HEK293 (cell line): ENCODE measurements around the gene TMEM238L.

Experiments
- CTCF ChIA-PET: fragments of 350-600 bp; formaldehyde crosslinking; extraction: SDS; loops from one replicate; lab custom pipeline; 2021; ENCODE audit warnings: antibody characterized with exemption; lab: Yijun Ruan, JAX
- POLR2A ChIA-PET: fragments of 300-600 bp; formaldehyde crosslinking; extraction: SDS; loops from one replicate; lab custom pipeline; 2020; ENCODE audit warnings: antibody characterized with exemption, inconsistent platforms; lab: Yijun Ruan, JAX
- H3K27ac ChIP-seq: fragments of 200-500 bp; sonication (Bioruptor generic); 2 replicates; pipeline ENCODE4 v1.5.1; 2014; ENCODE audit warnings: low read depth, low read length, control low read depth, inconsistent platforms; ENCODE audit errors: extremely low read depth
- H3K36me3 ChIP-seq, 2 experiments: fragments of 200-500 bp in 1 of 2; sonication (Bioruptor generic) in 1 of 2; 1 replicate in 1 of 2; 2 replicates in 1 of 2; pipeline ENCODE4 v1.5.1; 2014 to 2017; ENCODE audit warnings: inconsistent platforms in 2 of 2, low read length in 2 of 2; ENCODE audit not compliant: control insufficient read depth in 2 of 2, insufficient read depth in 1 of 2
- H3K4me1 ChIP-seq: fragments of 200-500 bp; sonication (Bioruptor generic); 2 replicates; pipeline ENCODE4 v1.5.1; 2014; ENCODE audit warnings: mild to moderate bottlenecking, low read length, inconsistent platforms; ENCODE audit not compliant: control insufficient read depth, insufficient read depth
- H3K4me3 ChIP-seq: 2 replicates; pipeline ENCODE4 v1.5.1; 2011; ENCODE audit warnings: low read depth, mild to moderate bottlenecking, control low read depth, low read length, moderate library complexity
- H3K9me3 ChIP-seq: fragments of 200-500 bp; sonication (Bioruptor generic); 2 replicates; pipeline ENCODE4 v1.5.1; 2014; ENCODE audit warnings: low read depth, low read length, inconsistent platforms; ENCODE audit not compliant: control insufficient read depth, insufficient read depth
- GLIS1 ChIP-seq: fragments of 450-650 bp; formaldehyde crosslinking; IDR thresholded peaks from 2 replicates; pipeline ENCODE4 v1.5.1; 2016; ENCODE audit warnings: missing biosample characterization, missing genetic modification characterization
- KLF17 ChIP-seq: fragments of 450-650 bp; formaldehyde crosslinking; IDR thresholded peaks from 2 replicates; pipeline ENCODE4 v1.5.1; 2016; ENCODE audit warnings: missing biosample characterization, missing genetic modification characterization
- MYNN ChIP-seq: fragments of 450-650 bp; formaldehyde crosslinking; IDR thresholded peaks from 2 replicates; pipeline ENCODE4 v1.5.1; 2016; ENCODE audit warnings: missing biosample characterization, missing genetic modification characterization, borderline replicate concordance
- OSR2 ChIP-seq: fragments of 450-650 bp; formaldehyde crosslinking; IDR thresholded peaks from 2 replicates; pipeline ENCODE4 v1.5.1; 2016; ENCODE audit warnings: missing biosample characterization, missing genetic modification characterization
- SCRT1 ChIP-seq: fragments of 450-650 bp; formaldehyde crosslinking; IDR thresholded peaks from 2 replicates; pipeline ENCODE4 v1.5.1; 2016; ENCODE audit warnings: missing biosample characterization, missing genetic modification characterization, borderline replicate concordance
- ZFHX2 ChIP-seq: fragments of 450-650 bp; formaldehyde crosslinking; conservative IDR thresholded peaks from 2 replicates; pipeline ENCODE4 v1.5.1; 2016; ENCODE audit warnings: missing biosample characterization, missing genetic modification characterization
- ZFP69B ChIP-seq: fragments of 450-650 bp; formaldehyde crosslinking; IDR thresholded peaks from 2 replicates; pipeline ENCODE4 v1.5.1; 2016; ENCODE audit warnings: missing biosample characterization, missing genetic modification characterization
- ZNF335 ChIP-seq: fragments of 450-650 bp; formaldehyde crosslinking; conservative IDR thresholded peaks from 2 replicates; pipeline ENCODE4 v1.5.1; 2016; ENCODE audit warnings: missing biosample characterization, missing genetic modification characterization
- ZNF37A ChIP-seq: fragments of 450-650 bp; IDR thresholded peaks from 2 replicates; pipeline ENCODE4 v1.5.1; 2018; ENCODE audit warnings: missing biosample characterization, missing genetic modification characterization
- ZNF394 ChIP-seq: fragments of 450-650 bp; formaldehyde crosslinking; IDR thresholded peaks from 2 replicates; pipeline ENCODE4 v1.5.1; 2016; ENCODE audit warnings: missing biosample characterization, missing genetic modification characterization, mild to moderate bottlenecking, moderate library complexity, borderline replicate concordance
- ZNF530 ChIP-seq: fragments of 450-650 bp; formaldehyde crosslinking; IDR thresholded peaks from 2 replicates; pipeline ENCODE4 v1.5.1; 2016; ENCODE audit warnings: low read depth, missing biosample characterization, missing genetic modification characterization
- ZNF596 ChIP-seq: fragments of 450-650 bp; IDR thresholded peaks from 2 replicates; pipeline ENCODE4 v1.5.0; 2018; ENCODE audit warnings: missing biosample characterization, mild to moderate bottlenecking, missing genetic modification characterization, moderate library complexity
- ZNF610 ChIP-seq: fragments of 450-650 bp; formaldehyde crosslinking; IDR thresholded peaks from 2 replicates; pipeline ENCODE4 v1.5.1; 2016; ENCODE audit warnings: missing biosample characterization, missing genetic modification characterization, borderline replicate concordance
- ZNF626 ChIP-seq: fragments of 450-650 bp; sonication (Bioruptor Pico); formaldehyde crosslinking; IDR thresholded peaks from 2 replicates; pipeline ENCODE4 v1.5.1; 2018; ENCODE audit warnings: missing biosample characterization, missing genetic modification characterization, inconsistent platforms
- ZNF654 ChIP-seq: fragments of 450-650 bp; formaldehyde crosslinking; IDR thresholded peaks from 2 replicates; pipeline ENCODE4 v1.5.1; 2016; ENCODE audit warnings: low read depth, missing biosample characterization, missing genetic modification characterization
- ZNF677 ChIP-seq: fragments of 450-650 bp; IDR thresholded peaks from 2 replicates; pipeline ENCODE4 v1.5.0; 2018; ENCODE audit warnings: missing biosample characterization, mild to moderate bottlenecking, missing genetic modification characterization, moderate library complexity
- ZNF776 ChIP-seq: fragments of 450-650 bp; formaldehyde crosslinking; IDR thresholded peaks from 2 replicates; pipeline ENCODE4 v1.5.0; 2017; ENCODE audit warnings: missing biosample characterization, missing genetic modification characterization, borderline replicate concordance
- ZNF830 ChIP-seq: fragments of 450-650 bp; IDR thresholded peaks from 2 replicates; pipeline ENCODE4 v1.5.0; 2018; ENCODE audit warnings: missing biosample characterization, missing genetic modification characterization, low read depth, mild to moderate bottlenecking, moderate library complexity
- TF ChIP-seq, protein P1 (sequence below): fragments of 450-650 bp; formaldehyde crosslinking; IDR thresholded peaks from 2 replicates; pipeline ENCODE4 v1.5.1; 2016; ENCODE audit warnings: missing biosample characterization, missing genetic modification characterization

Gene TMEM238L

DNA sequence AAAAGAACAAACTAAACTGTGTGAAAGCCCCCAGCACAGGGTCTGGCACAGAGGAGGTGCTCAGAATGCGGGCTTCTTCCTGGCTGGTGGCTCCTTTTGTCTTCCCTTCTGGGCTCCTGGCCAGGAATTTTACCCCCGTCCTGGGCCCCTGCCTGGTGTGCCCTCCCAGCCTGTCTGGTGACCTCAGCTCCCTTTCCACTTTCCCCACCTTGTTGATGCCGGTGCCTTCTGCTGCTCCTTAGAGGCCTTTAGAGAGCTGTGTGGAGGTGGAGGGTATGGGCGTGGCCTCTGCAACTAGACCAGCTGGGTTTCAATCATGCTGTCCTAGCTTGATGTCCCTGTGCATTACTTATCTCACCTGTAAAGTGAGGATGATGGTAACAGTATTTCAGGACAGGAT is 17.2 kb upstream of the TMEM238L start (continued):
- 0 out of 2 replicates have a peak, but pooled peaks have one; percentile 17 for TF ChIP-seq KLF17 (tag by site-specific recombination)
- no peak for TF ChIP-seq ZNF776 (tag by site-specific recombination)
- TF ChIP-seq GLIS1 (tag by site-specific recombination), result peak; percentile 70
- no peak for TF ChIP-seq ZNF394 (tag by site-specific recombination)
- peak; percentile 55; the same call in 1 of the 2 replicates for TF ChIP-seq ZNF335 (tag by site-specific recombination)
- TF ChIP-seq ZNF626 (tag by site-specific recombination), result no peak
- no peak for TF ChIP-seq ZNF37A (tag by site-specific recombination)

DNA sequence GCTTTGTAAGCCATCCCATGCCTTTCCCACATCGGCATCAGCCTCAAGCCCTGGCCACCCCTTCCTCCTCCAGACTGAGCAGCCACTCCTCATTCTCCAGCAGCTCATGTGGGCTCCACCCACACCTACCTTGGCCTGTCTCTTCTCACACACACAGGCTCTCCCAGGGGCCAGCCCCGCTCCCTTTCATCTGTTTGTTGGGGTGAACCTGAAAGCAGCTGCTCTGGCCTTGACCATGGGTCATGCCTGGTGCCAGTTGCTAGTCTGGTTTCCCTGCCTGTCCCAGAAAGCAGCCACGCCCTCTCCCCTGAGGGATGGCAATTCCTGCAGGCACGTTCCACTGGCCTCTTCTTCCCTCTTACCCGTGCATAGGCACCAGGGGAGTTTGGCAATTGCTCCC is 11.4 kb upstream of the TMEM238L start:
- no peaks in the 10 kb centered on the region for H3K4me1 ChIP-seq
- H3K4me3 ChIP-seq, result no peak overlapping the region
- no peaks in the 10 kb centered on the region for H3K9me3 ChIP-seq
- no peaks in the 10 kb centered on the region for H3K36me3 ChIP-seq
- POLR2A ChIA-PET, result interaction anchor here (0.6 kb wide), 1 partner anchor 806 kb away, joined by 11 read pairs; no protein-coding TSS in a partner anchor
- no peak overlapping the region for H3K27ac ChIP-seq
- TF ChIP-seq ZFHX2 (0 out of 2 replicates have a peak, but pooled peaks have one; percentile 14), ZNF596 (tag by site-specific recombination) (no peak)
- TF ChIP-seq, all 188 proteins: peak for 1
- CTCF ChIA-PET, result interaction anchor here (1.0 kb wide), 1 partner anchor 60 kb away, joined by 4 read pairs; no protein-coding TSS in a partner anchor

DNA sequence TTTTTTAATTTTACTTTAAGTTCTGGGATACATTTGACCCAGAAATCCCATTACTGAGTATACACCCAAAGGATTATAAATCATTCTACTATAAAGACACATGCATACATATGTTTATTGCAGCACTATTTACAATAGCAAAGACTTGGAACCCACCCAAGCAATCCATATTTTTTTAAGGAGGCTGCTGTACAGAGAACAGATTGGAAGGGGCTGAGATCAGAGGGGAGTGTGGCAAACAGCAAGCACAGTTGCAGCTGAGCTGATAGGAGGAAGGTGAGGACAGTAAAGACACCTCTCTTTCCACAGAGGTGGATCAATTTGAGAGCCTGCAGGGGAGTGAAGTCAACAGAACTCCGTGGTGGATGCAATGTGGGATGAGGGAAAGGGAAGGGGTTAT is 10.2 kb upstream of the TMEM238L start:
- no peak overlapping the region for H3K4me3 ChIP-seq
- no peaks in the 10 kb centered on the region for H3K9me3 ChIP-seq
- TF ChIP-seq SCRT1 (tag by site-specific recombination) (no peak), MYNN (no peak), ZNF830 (no peak), ZNF530 (tag by site-specific recombination) (no peak)
- no peaks in the 10 kb centered on the region for H3K4me1 ChIP-seq
- no peak overlapping the region for H3K27ac ChIP-seq
- CTCF ChIA-PET, result interaction anchor here (0.5 to 0.6 kb wide), 2 partner anchors 31 to 1567 kb away, joined by 3 read pairs; no protein-coding TSS in a partner anchor
- no peaks in the 10 kb centered on the region for H3K36me3 ChIP-seq
- POLR2A ChIA-PET, result no interaction called here

DNA sequence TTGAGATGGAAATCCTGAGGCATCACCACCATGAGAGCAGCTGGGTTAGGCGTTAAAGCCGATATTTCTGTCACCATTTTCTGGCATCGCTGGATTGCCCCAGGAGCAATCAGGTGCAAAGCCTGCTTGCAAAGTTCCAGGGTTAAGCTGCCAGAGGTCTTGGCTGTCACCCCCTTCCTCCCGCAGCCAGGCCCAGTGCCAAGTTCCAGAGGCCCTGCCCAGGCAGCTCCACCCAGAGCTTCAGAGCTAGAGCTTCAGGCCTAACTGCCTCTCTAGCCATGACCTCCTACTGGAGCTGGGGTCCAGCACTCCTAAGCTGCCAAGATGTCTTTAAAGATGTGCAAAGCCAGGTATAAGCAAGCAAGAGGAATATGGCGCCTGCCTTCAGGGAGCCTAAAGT is 8.8 kb upstream of the TMEM238L start:
- H3K4me3 ChIP-seq, result no peak overlapping the region
- POLR2A ChIA-PET, result no interaction called here
- TF ChIP-seq ZNF654 (tag by site-specific recombination) (no peak), OSR2 (no peak), ZNF610 (tag by site-specific recombination) (no peak), ZNF677 (tag by site-specific recombination) (no peak)
- no peaks in the 10 kb centered on the region for H3K4me1 ChIP-seq
- CTCF ChIA-PET, result interaction anchor here (0.6 kb wide), 1 partner anchor 1575 kb away, joined by 4 read pairs; no protein-coding TSS in a partner anchor
- no peak overlapping the region for H3K27ac ChIP-seq
- no peaks in the 10 kb centered on the region for H3K36me3 ChIP-seq
- no peaks in the 10 kb centered on the region for H3K9me3 ChIP-seq

- no peak overlapping the region for H3K4me3 ChIP-seq
- H3K36me3 ChIP-seq, result no peaks in the 10 kb centered on the region
- no peaks in the 10 kb centered on the region for H3K9me3 ChIP-seq
- CTCF ChIA-PET, result no interaction called here
- H3K4me1 ChIP-seq, result no peaks in the 10 kb centered on the region
- TF ChIP-seq, protein P1, sequence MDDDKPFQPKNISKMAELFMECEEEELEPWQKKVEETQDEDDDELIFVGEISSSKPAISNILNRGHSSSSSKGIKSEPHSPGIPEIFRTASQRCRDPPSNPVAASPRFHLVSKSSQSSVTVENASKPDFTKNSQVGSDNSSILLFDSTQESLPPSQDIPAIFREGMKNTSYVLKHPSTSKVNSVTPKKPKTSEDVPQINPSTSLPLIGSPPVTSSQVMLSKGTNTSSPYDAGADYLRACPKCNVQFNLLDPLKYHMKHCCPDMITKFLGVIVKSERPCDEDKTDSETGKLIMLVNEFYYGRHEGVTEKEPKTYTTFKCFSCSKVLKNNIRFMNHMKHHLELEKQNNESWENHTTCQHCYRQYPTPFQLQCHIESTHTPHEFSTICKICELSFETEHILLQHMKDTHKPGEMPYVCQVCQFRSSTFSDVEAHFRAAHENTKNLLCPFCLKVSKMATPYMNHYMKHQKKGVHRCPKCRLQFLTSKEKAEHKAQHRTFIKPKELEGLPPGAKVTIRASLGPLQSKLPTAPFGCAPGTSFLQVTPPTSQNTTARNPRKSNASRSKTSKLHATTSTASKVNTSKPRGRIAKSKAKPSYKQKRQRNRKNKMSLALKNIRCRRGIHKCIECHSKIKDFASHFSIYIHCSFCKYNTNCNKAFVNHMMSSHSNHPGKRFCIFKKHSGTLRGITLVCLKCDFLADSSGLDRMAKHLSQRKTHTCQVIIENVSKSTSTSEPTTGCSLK (tag by site-specific recombination), result no peak
- TF ChIP-seq ZNF610 (tag by site-specific recombination) (no peak), ZFP69B (tag by site-specific recombination) (no peak)
- no peak overlapping the region for H3K27ac ChIP-seq
- POLR2A ChIA-PET, result no interaction called here
Measured at GRCh38 chr17:10809605-10810004, 5.7 kb upstream of the TMEM238L start.
